ENCODE measurements around the gene LDLRAD4. TPM values are rescaled to one million over a fixed set of nuclear protein-coding genes. Genes with fewer than 3 reads are reported as not detected.

LDLRAD4 gene
- total and polyA plus RNA-seq, 12 donors: 3.9 to 64.5 (median 36.0) TPM

DNA sequence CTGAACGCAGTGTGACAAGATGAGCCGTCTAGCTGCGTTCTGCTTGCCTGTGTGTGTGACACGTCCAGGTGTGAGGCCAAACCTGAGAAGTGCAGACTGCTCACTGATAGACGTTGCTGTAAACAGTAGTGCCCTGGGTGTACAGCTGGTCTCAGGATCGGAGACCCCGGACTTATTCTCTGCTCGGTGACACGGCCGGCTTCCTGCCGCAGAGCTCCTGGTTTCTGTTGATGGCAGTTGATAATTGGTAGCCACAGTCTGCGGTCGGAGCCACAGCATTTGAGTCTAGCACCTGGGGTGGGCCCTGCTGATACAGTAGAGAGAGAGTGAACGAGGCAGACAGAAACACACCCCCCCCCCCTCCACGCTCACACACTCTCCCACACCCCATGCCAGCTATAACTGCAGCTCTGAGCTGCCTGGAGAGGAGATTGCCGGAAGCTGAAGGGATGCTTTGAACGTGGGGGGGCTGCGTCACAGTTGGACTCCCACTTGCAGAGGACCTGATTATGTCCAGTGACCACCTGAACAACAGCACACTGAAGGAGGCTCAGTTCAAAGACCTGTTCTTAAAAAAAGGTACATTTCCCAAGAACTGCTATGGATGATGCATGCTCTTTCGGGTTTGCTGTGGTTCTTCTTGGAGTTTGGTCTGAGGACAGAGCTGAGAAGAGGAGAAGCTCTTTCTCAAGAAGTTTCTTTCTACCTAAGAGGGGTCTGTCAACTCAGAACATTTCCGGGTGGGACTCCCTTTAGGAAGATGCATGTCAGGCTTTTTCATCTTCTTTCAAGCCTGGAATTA lies 393.8 kb downstream of the LDLRAD4 start:
- TF ChIP-seq, protein P1, sequence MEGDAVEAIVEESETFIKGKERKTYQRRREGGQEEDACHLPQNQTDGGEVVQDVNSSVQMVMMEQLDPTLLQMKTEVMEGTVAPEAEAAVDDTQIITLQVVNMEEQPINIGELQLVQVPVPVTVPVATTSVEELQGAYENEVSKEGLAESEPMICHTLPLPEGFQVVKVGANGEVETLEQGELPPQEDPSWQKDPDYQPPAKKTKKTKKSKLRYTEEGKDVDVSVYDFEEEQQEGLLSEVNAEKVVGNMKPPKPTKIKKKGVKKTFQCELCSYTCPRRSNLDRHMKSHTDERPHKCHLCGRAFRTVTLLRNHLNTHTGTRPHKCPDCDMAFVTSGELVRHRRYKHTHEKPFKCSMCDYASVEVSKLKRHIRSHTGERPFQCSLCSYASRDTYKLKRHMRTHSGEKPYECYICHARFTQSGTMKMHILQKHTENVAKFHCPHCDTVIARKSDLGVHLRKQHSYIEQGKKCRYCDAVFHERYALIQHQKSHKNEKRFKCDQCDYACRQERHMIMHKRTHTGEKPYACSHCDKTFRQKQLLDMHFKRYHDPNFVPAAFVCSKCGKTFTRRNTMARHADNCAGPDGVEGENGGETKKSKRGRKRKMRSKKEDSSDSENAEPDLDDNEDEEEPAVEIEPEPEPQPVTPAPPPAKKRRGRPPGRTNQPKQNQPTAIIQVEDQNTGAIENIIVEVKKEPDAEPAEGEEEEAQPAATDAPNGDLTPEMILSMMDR (IDR thresholded peaks at IDR 0.05): no peak
- no peak for TF ChIP-seq POLR2A (IDR thresholded peaks at IDR 0.05)
- H3K36me3 ChIP-seq (replicated peaks in 1 of 2): no peaks in the 10 kb centered on the region
- peak overlapping the region in 2 of 5 donors; percentile 74 for H3K27ac ChIP-seq
- intact Hi-C loops (cut with DNase I): no loop called here
- peak overlapping the region in 1 of 4 donors; percentile 26 for H3K4me3 ChIP-seq
- H3K9me3 ChIP-seq (replicated peaks in 1 of 3): no peaks in the 10 kb centered on the region
- H3K27me3 ChIP-seq: no peaks in the 10 kb centered on the region
- DNase-seq: peak in 1 of 7 donors; percentile 52
- WGBS, 4 donors: 53 to 66% (median 59%) methylated on average over 9 to 20 of the region's 20 CpGs
- peaks cover 4 to 25% of the 10 kb centered on the region in 2 donors for H3K4me1 ChIP-seq (replicated peaks in 1 of 2)

DNA sequence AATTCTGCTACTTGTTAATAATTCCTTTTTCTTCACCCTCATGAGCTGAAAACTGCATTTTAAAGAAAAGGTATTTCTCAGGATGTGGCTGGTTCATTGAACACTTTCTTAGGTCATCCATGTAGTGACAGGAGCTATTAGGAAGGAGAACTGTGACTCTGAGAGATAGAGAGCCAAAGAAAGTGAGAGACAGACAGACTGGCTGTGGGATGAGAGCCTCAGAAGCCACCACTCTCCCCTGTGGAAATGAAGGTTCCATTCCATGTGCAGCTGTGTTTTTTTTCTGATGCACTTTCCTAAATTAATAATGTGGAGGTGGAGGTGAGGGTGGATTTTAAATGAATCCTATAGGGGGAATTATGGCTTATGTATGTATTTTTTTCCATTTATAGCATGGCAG lies 394.5 kb downstream of the LDLRAD4 start:
- Histone ChIP-seq H3K4me3 (no peak overlapping the region), H3K27me3 (no peaks in the 10 kb centered on the region), H3K36me3 (replicated peaks in 1 of 2) (no peaks in the 10 kb centered on the region), H3K4me1 (replicated peaks in 1 of 2) (peaks cover 4 to 27% of the 10 kb centered on the region in 2 donors), H3K9me3 (replicated peaks in 1 of 3) (no peaks in the 10 kb centered on the region), H3K27ac (peak overlapping the region in 1 of 5 donors; percentile 74)
- intact Hi-C loops (cut with DNase I): no loop called here
- TF ChIP-seq, protein P1 (IDR thresholded peaks at IDR 0.05): no peak
- TF ChIP-seq POLR2A (IDR thresholded peaks at IDR 0.05): no peak
- no peak for DNase-seq

DNA sequence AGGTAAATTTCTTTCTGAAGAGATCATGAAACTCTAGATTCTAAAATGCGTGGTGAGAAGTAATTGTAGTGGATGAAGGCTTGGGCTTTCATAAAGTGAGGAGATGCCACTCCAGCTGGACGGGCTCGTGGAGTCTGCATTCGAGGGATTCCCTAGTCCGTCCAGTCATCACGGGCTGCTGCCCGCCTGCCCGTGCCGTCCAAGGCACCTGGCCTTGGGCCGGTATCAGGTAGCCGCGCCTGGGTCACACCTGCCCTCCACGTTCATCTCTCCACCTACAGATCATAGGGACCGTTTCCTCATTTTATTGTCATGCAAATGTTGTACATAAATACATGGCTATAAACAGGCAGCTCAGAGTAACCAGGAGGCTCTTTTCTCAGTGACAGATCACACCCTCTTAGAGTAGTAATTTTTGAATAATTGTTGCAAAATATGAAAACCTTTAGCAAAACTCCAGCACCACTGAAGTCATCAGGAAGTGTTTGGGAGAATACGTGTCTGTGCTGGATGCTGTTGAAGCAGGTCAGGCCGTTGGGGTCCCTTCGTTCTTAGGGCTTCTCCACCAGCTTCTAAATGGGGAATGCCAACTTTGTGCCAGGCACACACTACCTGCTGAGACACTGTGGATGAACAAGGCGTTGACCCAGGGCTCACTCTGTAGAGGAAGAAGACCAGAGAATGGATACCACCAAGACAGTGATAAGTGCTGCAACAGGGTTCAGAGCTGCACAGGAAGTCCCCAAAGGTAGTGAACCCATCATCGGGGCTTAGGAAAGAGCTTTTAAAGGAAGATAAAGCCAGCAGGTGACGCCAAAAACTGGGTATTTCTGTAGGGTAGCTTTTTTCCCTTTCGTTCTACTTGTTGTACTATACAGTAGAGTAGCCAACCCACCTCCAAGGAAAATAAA lies 395.3 kb downstream of the LDLRAD4 start:
- WGBS, 4 donors: 87 to 90% (median 90%) methylated on average over 21 of the region's 21 CpGs
- Histone ChIP-seq H3K9me3 (replicated peaks in 1 of 3) (no peaks in the 10 kb centered on the region), H3K36me3 (replicated peaks in 1 of 2) (no peaks in the 10 kb centered on the region), H3K27me3 (no peaks in the 10 kb centered on the region), H3K4me1 (replicated peaks in 1 of 2) (peaks cover 4 to 32% of the 10 kb centered on the region in 2 donors), H3K27ac (peak overlapping the region in 2 of 5 donors; percentile 2 to 18), H3K4me3 (no peak overlapping the region)
- TF ChIP-seq, protein P1 (IDR thresholded peaks at IDR 0.05): no peak
- no peak for TF ChIP-seq POLR2A (IDR thresholded peaks at IDR 0.05)
- DNase-seq: peak in 2 of 7 donors; percentile 14 to 49
- intact Hi-C loops (cut with DNase I): no loop called here

DNA sequence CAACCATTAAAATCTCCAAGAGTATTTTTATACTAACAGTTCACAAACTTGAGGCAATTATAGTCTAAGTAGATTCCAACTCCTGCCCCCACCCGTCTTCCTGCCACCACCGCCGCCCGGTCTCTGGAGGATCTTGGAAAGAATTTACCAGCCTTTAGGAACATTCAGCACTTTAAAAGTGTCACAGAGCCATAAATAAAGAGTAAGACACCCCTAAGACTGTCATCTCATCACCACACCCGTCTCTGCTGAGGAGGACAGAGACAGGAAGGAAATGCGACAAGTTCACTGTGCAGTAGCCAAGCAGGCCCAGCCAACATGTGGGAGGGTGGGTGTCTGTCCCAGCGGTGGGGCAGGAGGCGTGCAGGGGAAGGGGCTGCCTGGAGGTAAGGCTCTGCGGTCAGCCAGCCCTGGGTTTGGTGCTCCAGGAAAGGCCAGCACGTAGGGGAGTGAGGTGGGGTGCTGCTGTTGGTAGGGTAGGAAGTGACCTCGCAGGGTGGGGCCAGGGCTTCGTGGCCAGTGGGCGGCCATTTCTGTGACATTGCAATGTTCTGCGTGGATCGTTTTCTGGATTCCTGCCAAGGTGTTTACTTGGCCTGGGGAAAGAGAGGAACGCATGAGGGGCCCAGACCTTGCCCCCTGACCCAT lies 396.2 kb downstream of the LDLRAD4 start:
- TF ChIP-seq, protein P1 (IDR thresholded peaks at IDR 0.05): no peak
- TF ChIP-seq POLR2A (IDR thresholded peaks at IDR 0.05): no peak
- intact Hi-C loops (cut with DNase I): no loop called here
- Histone ChIP-seq H3K36me3 (replicated peaks in 1 of 2) (no peaks in the 10 kb centered on the region), H3K27me3 (no peaks in the 10 kb centered on the region), H3K4me3 (no peak overlapping the region), H3K9me3 (replicated peaks in 1 of 3) (no peaks in the 10 kb centered on the region), H3K4me1 (replicated peaks in 1 of 2) (peaks cover 0 to 28% of the 10 kb centered on the region in 2 donors), H3K27ac (peak overlapping the region in 2 of 5 donors; percentile 18 to 24)
- WGBS, 4 donors: 61 to 71% (median 63%) methylated on average over 13 to 16 of the region's 16 CpGs
- peak in 3 of 7 donors; percentile 28 to 40 (median 29) for DNase-seq
